DOHH2 (cell line): Measurements from ENCODE around the gene ANKRD28.

Experiments
- H3F3A ChIP-seq: fragments of 200-600 bp; sonication (generic), shearing (Covaris generic); 2 replicates; pipeline ENCODE4 v1.6.0; 2016; ENCODE audit warnings: antibody characterized with exemption, mild to moderate bottlenecking; ENCODE audit not compliant: control insufficient read depth, insufficient read depth
- H3K27ac ChIP-seq: fragments of 200-600 bp; sonication (generic); 2 replicates; pipeline ENCODE4 v1.5.1; 2014; ENCODE audit warnings: low read depth, mild to moderate bottlenecking, low read length, moderate library complexity
- H3K27me3 ChIP-seq: fragments of 200-600 bp; sonication (generic); 2 replicates; pipeline ENCODE4 v1.6.1; 2014; ENCODE audit warnings: mild to moderate bottlenecking, low read length, mixed read lengths; ENCODE audit not compliant: control insufficient read depth
- H3K36me3 ChIP-seq: fragments of 200-600 bp; sonication (generic); 2 replicates; pipeline ENCODE4 v1.6.1; 2014; ENCODE audit warnings: mild to moderate bottlenecking, low read length, moderate library complexity, mixed read lengths; ENCODE audit not compliant: control insufficient read depth
- H3K4me1 ChIP-seq: fragments of 200-600 bp; sonication (generic); 2 replicates; pipeline ENCODE4 v1.6.1; 2014; ENCODE audit warnings: mild to moderate bottlenecking, low read length, mixed read lengths; ENCODE audit not compliant: control insufficient read depth
- H3K4me2 ChIP-seq: fragments of 200-600 bp; sonication (generic); 2 replicates; pipeline ENCODE4 v1.6.0; 2014; ENCODE audit warnings: mild to moderate bottlenecking, low read length, moderate library complexity
- H3K4me3 ChIP-seq: fragments of 200-600 bp; sonication (generic); 2 replicates; pipeline ENCODE4 v1.5.1; 2014; ENCODE audit warnings: mild to moderate bottlenecking, low read length, mixed read lengths
- H3K79me2 ChIP-seq: fragments of 200-600 bp; sonication (generic); 2 replicates; pipeline ENCODE4 v1.6.1; 2014; ENCODE audit warnings: mild to moderate bottlenecking, low read length, mixed read lengths; ENCODE audit not compliant: control insufficient read depth
- H3K9me2 ChIP-seq: fragments of 200-600 bp; sonication (generic); replicated peaks from 2 replicates; pipeline ENCODE4 v1.6.1; 2014; ENCODE audit warnings: mild to moderate bottlenecking, low read length, mixed read lengths; ENCODE audit not compliant: control insufficient read depth
- H3K9me3 ChIP-seq: fragments of 200-600 bp; sonication (generic); 2 replicates; pipeline ENCODE4 v1.6.1; 2014; ENCODE audit warnings: antibody characterized with exemption, low read length, mixed read lengths; ENCODE audit not compliant: control insufficient read depth, insufficient read depth
- H4K20me1 ChIP-seq: fragments of 200-600 bp; sonication (generic); 2 replicates; pipeline ENCODE4 v1.6.0; 2014; ENCODE audit warnings: low read depth, mild to moderate bottlenecking, antibody characterized with exemption, low read length, moderate library complexity; ENCODE audit not compliant: control insufficient read depth, insufficient read depth
- EZH2phosphoT487 ChIP-seq: fragments of 200-600 bp; sonication (generic); IDR thresholded peaks from 2 replicates; pipeline ENCODE4 v1.6.1; 2017; ENCODE audit warnings: borderline replicate concordance, mild to moderate bottlenecking, antibody characterized with exemption, low read length, moderate library complexity, mixed read lengths
- TF ChIP-seq, protein P1 (sequence below): fragments of 200-600 bp; sonication (generic); IDR thresholded peaks from one replicate; pipeline ENCODE4 v1.5.1; 2014; ENCODE audit warnings: antibody characterized with exemption, mild to moderate bottlenecking, low read depth, low read length; ENCODE audit not compliant: poor library complexity, severe bottlenecking

The ANKRD28 gene

DNA sequence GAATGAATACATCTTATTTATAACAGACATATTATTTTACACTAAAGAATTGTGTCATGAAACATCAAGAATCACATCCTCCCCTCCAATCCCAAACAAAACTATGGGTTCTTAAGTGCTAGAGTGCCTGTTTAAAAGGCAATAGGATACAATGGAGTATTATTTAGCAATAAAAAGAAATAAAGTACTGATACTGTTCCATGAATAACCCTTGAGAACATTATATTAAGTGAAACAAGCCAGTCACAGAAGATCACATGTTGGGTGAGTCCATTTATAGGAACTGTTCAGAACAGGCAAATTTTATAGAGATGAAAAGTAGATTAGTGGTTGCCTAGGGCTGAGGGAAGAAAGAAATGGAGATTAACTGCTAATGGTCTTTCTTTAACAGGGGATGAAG, 86.5 kb downstream of the ANKRD28 start:
- H3K4me3 ChIP-seq = no peak overlapping the region
- H3K27me3 ChIP-seq = no peaks in the 10 kb centered on the region
- no peaks in the 10 kb centered on the region for H4K20me1 ChIP-seq
- TF ChIP-seq, protein P1, sequence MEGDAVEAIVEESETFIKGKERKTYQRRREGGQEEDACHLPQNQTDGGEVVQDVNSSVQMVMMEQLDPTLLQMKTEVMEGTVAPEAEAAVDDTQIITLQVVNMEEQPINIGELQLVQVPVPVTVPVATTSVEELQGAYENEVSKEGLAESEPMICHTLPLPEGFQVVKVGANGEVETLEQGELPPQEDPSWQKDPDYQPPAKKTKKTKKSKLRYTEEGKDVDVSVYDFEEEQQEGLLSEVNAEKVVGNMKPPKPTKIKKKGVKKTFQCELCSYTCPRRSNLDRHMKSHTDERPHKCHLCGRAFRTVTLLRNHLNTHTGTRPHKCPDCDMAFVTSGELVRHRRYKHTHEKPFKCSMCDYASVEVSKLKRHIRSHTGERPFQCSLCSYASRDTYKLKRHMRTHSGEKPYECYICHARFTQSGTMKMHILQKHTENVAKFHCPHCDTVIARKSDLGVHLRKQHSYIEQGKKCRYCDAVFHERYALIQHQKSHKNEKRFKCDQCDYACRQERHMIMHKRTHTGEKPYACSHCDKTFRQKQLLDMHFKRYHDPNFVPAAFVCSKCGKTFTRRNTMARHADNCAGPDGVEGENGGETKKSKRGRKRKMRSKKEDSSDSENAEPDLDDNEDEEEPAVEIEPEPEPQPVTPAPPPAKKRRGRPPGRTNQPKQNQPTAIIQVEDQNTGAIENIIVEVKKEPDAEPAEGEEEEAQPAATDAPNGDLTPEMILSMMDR = no peak
- no peak for TF ChIP-seq EZH2phosphoT487
- H3K9me2 ChIP-seq = no peaks in the 10 kb centered on the region
- H3K36me3 ChIP-seq = peaks cover 63% of the 10 kb centered on the region
- no peaks in the 10 kb centered on the region for H3K4me1 ChIP-seq
- H3K4me2 ChIP-seq = no peak overlapping the region
- no peak overlapping the region for H3K27ac ChIP-seq
- no peaks in the 10 kb centered on the region for H3K79me2 ChIP-seq
- H3K9me3 ChIP-seq = no peaks in the 10 kb centered on the region
- H3F3A ChIP-seq = no peaks in the 10 kb centered on the region; the same call in 1 of the 2 replicates

DNA sequence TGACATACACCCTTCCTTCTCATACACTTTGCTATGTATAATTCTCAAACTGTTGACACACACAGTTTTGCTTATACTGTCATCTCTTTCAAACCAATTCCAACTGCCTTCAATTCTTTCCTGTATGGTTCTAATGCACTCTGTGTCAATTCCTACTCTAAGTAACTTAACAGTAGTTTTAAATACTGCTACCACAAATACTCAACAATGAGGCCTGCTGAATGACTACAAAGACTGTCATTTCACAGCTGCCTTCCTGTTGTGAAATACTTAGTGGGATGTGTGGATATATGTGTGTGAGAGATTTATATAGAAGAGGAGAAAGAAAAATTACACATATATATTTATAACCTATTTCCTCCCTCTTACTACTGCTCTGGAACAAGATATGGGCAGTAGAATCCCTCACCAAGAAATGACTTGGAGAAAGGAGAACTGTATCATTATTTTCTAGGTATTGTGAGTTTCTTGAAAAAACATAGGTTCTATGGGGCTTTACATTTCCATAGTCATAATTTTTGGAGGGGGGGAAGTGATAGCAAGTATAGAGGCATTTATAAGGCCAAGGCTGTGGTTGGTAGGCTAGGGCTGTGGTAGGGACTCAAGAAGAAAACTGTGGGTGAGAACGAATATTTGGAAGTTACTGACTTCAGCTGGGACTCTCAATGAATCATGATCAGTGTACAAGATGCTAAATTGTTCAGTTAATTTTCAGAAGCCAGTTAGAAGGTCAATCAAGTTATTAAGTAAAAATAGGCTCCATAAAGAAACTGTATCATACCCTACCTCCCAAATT, 88.7 kb downstream of the ANKRD28 start:
- Histone ChIP-seq H3K4me1 (no peaks in the 10 kb centered on the region), H4K20me1 (no peaks in the 10 kb centered on the region), H3K79me2 (no peaks in the 10 kb centered on the region), H3K9me2 (no peaks in the 10 kb centered on the region), H3K27ac (no peak overlapping the region), H3K4me2 (no peak overlapping the region), H3K4me3 (no peak overlapping the region), H3K36me3 (peaks cover 61% of the 10 kb centered on the region), H3K9me3 (no peaks in the 10 kb centered on the region), H3F3A (no peaks in the 10 kb centered on the region), H3K27me3 (no peaks in the 10 kb centered on the region)
- TF ChIP-seq EZH2phosphoT487 = no peak
- TF ChIP-seq, protein P1 = no peak

DNA sequence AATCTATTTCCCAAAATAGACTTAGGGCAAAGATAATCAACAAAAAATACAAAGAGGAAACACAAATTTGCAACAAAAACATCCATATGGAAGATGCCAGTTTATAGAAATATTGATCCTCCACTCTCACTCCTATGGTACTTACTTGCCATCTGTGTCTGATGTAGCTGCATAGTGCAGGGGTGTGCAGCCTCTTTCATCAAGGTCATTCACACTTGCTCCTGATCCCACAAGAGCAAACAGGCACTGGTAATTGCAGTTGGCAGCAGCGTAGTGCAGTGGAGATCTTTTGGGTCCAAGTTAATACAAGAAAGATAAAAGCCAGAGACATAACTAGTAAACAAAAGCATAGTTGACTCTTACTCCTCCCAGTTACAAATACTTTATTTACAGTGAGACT, 90.0 kb downstream of the ANKRD28 start:
- Histone ChIP-seq H3F3A (no peaks in the 10 kb centered on the region), H3K4me2 (no peak overlapping the region), H3K36me3 (peaks cover 57% of the 10 kb centered on the region), H3K27me3 (no peaks in the 10 kb centered on the region), H3K4me1 (no peaks in the 10 kb centered on the region), H3K79me2 (no peaks in the 10 kb centered on the region), H3K9me2 (no peaks in the 10 kb centered on the region), H3K27ac (no peak overlapping the region), H3K9me3 (no peaks in the 10 kb centered on the region), H3K4me3 (no peak overlapping the region), H4K20me1 (no peaks in the 10 kb centered on the region)
- TF ChIP-seq EZH2phosphoT487 = no peak
- TF ChIP-seq, protein P1 = no peak
